B cell (primary cell): ENCODE measurements around the gene IGLON5.

Experiments
- CTCF ChIP-seq: fragments of 200-600 bp; IDR thresholded peaks from one replicate; pipeline ENCODE4 v1.8.0; 2022; ENCODE audit warnings: antibody characterized with exemption, mild to moderate bottlenecking
- EZH2 ChIP-seq: IDR thresholded peaks from 2 replicates; pipeline ENCODE4 v1.6.1; 2012; ENCODE audit warnings: borderline replicate concordance, low read depth, mild to moderate bottlenecking, moderate library complexity, low read length; ENCODE audit not compliant: insufficient read depth, poor library complexity, severe bottlenecking

DNA sequence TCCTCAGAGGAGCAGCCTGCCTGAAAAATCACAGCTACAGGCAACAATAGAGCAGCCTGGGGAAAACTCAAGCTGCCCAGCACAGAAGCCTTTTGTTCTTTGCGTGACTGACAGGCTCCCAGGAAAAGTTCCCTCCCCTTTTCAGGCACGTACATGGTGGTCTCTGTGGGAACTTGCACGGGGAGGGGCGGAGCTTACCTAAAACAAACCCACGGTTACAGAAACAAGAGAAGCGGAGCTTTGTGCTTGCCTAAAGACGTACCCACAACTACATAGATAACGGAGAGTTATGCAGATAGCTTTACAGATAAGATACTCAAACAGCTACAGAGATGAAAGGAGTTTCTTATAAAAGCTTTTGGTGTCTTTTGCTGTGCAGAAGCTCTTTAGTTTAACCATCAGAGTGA, 43.3 kb downstream of the IGLON5 start:
- no peak for TF ChIP-seq CTCF
- TF ChIP-seq EZH2: no peak
